Measurements from ENCODE around the gene CACNA1D.
A peak's percentile ranks its signal among the peaks of the same experiment; 100 is the strongest.

The CACNA1D gene

GRCh38 chr3:53763353-53763752 lies 268.9 kb downstream of the CACNA1D start:
- no peak for DNase-seq

GRCh38 chr3:53764026-53764775 lies 269.8 kb downstream of the CACNA1D start:
- no peak for DNase-seq

GRCh38 chr3:53765753-53766152 lies 271.3 kb downstream of the CACNA1D start:
- DNase-seq, result no peak

DNA sequence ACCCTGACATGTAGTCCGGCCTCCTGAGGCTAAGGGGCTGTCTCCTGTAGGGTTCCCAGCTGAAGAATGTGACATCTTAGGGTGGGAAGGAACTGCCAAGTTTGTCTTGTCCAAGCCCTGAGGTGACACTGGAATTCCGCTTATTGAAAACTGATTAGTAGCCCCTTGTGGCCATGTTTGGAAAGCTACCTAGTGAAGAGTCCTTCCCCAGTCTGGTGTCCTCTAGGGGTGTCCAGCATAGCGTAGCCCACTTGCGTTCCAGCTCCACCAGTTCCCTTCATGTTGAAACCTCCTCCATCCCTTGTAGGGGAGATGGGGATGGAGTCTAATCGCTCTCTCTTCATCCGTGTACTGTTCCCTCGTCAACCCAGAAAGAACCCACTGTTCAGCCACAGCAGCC lies 272.3 kb downstream of the CACNA1D start:
- DNase-seq, result no peak

- no peak for DNase-seq
Observed at GRCh38 chr3:53768478-53769459, 274.4 kb downstream of the CACNA1D start.

DNA sequence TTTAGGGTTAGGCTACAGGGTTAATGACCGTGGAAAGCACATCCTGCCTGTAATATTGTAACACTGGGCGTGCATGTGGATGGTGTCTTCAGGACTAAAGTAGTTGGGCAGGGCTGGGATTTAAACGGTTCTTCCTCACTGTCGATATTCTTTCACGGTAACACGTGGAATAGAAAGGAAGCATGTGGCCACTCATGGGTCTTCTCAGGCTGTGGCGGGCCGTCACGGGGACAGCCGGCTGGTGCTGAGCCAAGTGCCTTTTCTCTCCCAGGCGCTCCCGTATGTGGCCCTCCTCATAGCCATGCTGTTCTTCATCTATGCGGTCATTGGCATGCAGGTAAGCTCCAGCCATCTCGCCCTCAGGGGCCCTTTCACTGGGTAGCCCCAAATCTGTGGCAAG lies 278.2 kb downstream of the CACNA1D start:
- no peak for DNase-seq

- DNase-seq, result no peak
Observed at GRCh38 chr3:53773021-53773436, 278.6 kb downstream of the CACNA1D start.

GRCh38 chr3:53773611-53774368 lies 279.4 kb downstream of the CACNA1D start:
- peak; percentile 7 to 40 (median 36) for DNase-seq

DNA sequence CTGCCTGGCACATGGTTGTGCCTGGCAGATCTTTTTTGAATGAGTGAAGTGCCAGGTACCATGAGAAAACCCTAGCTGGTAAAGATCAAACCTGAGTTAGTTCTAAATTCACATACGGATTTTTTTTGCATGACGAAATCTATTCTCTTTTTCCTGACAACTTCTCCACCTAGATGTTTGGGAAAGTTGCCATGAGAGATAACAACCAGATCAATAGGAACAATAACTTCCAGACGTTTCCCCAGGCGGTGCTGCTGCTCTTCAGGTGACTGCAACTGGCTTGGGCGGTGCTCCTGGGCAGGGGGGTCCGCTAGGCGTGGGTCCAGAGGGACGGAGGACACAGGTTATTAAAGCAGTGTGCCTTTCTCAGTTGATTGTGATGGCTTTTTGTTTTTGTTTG lies 280.0 kb downstream of the CACNA1D start:
- DNase-seq, result no peak

- no peak for DNase-seq
Observed at GRCh38 chr3:53775018-53775417, 280.6 kb downstream of the CACNA1D start.

GRCh38 chr3:53775834-53776251 lies 281.4 kb downstream of the CACNA1D start:
- no peak for DNase-seq

DNA sequence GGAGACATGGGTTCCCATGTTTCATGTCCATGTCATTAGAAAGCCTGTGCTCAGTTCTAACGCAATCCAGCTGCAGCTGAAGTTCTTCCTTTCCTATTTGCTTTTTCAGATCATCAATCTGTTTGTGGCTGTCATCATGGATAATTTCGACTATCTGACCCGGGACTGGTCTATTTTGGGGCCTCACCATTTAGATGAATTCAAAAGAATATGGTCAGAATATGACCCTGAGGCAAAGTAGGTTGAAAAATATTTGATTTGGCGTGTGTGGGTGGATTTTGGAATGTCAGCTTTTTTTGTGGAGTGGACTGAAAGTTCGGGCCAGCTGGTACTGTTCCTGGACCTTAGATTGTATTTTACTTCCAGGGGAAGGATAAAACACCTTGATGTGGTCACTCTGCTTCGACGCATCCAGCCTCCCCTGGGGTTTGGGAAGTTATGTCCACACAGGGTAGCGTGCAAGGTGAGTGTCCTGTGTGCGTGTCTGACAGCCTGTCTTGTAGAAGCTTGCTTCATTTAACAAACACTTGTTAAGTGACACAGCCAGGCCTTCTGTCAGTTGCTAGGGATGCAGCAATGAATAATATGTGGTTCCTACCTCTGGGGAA lies 282.2 kb downstream of the CACNA1D start:
- DNase-seq, result no peak

GRCh38 chr3:53777468-53777867 lies 283.1 kb downstream of the CACNA1D start:
- DNase-seq, result no peak

- no peak for DNase-seq
Observed at GRCh38 chr3:53778153-53778552, 283.7 kb downstream of the CACNA1D start.

DNA sequence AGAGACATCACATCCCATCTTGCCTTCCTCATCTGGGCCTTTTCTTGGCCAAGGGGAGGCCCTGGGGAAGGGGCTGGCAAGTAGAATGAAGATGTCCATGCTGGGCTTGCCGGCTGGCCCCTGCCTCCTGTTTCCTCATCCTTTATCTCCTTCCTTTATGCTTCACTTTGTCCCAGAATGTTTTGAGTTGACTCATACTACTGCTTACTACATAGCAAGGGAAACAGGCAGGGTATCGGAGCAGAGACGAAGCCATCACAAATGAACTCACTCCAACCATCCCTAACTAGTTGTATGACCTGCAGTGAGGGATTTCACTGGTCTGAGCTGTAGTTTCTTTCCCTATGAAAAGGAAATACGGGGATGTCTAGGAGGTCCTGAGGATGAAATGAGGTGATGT lies 285.8 kb downstream of the CACNA1D start:
- DNase-seq, result no peak

- DNase-seq, result no peak
Observed at GRCh38 chr3:53780806-53781205, 286.4 kb downstream of the CACNA1D start.

DNA sequence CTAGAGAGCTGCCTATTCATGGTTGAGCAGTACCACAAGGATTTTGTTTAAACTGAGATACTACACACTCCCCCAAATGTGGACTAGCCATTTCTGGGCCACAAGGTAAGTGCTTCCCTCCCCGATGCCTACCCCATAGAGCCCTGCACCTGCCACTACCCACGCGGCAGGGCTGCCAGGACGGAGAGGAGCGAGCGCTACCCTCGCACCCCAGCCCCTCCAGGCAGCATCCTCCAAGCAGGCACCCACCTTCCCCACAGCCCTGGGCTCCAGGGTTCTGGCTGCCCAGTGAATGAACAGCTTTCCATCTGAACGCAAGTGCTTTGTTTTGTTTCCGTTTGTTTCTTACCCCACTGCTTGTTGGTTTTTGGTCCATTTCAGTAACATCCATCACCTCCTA lies 292.6 kb downstream of the CACNA1D start:
- no peak for DNase-seq

- DNase-seq, result no peak
Observed at GRCh38 chr3:53788038-53788437, 293.6 kb downstream of the CACNA1D start.

DNA sequence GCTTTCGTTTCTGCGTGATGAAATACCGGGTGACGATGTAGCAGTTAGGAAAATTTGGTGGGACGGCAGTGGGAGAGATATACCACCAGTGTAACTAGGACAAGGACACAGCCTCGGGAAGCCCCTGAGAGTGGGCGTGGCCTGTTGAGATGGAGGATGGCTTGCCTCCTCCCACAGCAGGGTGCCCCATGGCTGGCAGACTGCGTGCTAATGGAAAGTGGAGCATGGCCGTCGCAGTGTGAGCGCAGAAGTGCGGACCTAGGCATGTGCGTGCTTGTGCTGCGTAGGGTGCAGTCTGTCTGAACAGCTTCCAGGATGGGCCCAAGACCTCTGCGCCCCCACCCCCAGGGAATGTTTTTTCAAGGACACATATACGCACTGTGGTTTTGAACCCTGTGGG lies 295.0 kb downstream of the CACNA1D start:
- DNase-seq, result no peak

DNA sequence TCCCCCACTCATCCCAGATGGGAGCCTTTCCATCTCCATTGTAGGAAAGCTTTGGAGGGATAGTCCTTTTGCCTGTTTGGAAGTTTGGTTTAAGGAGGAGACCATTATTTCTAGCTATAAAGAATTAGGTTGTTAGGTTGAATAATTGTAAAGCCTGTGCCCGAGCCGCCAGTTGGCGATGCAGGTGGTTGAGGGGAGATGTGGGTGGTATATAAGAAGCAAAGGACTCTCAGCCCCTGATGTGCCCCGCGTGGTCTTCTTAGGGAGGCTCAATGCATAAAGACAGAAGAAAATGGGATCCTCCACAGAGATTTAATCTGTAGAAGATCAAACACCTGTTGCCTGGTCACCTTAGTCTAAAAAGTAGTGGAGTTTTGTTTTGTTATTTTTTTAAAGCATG lies 296.1 kb downstream of the CACNA1D start:
- no peak for DNase-seq

DNA sequence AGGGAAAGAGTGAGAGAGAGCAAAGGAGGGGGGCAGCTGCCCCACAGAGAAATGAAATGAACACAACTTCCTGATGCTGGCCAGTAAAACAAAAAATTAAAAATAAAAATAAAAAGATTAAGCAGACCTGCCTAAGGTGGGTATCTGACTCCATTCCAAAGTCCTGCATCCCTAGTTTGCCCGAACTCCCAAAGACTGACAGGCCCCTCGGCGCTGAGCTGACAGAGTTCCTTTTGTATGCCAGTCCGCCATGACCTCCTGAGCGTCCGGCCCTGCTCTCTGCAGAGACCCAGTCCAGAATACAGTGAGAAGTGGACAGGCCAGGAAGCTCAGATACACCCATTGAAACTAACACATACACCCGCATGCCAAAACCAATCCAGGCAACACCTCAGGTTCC lies 296.9 kb downstream of the CACNA1D start:
- no peak for DNase-seq

GRCh38 chr3:53792866-53793265 lies 298.5 kb downstream of the CACNA1D start:
- no peak for DNase-seq

DNA sequence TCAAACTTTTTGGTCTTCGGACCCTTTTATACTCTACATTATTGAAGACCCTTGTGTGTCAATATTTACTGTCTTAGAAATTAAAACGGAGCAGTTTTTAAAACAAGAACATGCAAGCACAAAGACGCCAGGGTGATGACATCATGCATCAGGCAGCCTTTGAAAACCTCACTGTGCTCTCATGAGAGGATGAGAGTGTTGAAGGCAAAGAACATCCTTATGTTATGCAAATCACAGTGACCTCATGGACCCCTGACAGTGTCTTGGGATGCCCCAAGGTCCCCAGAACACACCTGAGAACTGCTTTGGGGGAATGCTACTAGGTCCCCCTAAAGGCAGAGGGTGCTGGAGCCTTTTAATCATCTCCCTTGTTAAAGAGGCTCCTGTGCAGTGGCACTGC lies 300.2 kb downstream of the CACNA1D start:
- DNase-seq, result no peak
